BE2C (cell line): ENCODE results near the gene DYSF.

Experiments used
- DNase-seq: peaks from one replicate; pipeline ENCODE4 v3.0.0-alpha.2; 2020
- H3K27me3 ChIP-seq: fragments of 250-450 bp; sonication (Bioruptor Pico); 2 replicates; pipeline ENCODE4 v1.5.1; 2020; ENCODE audit warnings: mild to moderate bottlenecking
- H3K36me3 ChIP-seq: fragments of 250-450 bp; sonication (Bioruptor Pico); 2 replicates; pipeline ENCODE4 v1.5.1; 2020; ENCODE audit warnings: mild to moderate bottlenecking
- H3K4me1 ChIP-seq: fragments of 250-450 bp; sonication (Bioruptor Pico); 2 replicates; pipeline ENCODE4 v1.5.1; 2020
- H3K4me3 ChIP-seq: 2 replicates; pipeline ENCODE4 v1.5.1; 2011; ENCODE audit warnings: low read depth, low read length
- H3K9me3 ChIP-seq: fragments of 250-450 bp; sonication (Bioruptor Pico); 2 replicates; pipeline ENCODE4 v1.5.1; 2020
- CTCF ChIP-seq: IDR thresholded peaks from 2 replicates; pipeline ENCODE4 v1.5.1; 2012; ENCODE audit warnings: mild to moderate bottlenecking, low read depth, low read length

DYSF gene

GRCh38 chr2:71669058-71669456 is 215.7 kb downstream of the DYSF start:
- Histone ChIP-seq H3K4me1 (no peaks in the 10 kb centered on the region), H3K36me3 (no peaks in the 10 kb centered on the region), H3K4me3 (no peak overlapping the region), H3K27me3 (no peaks in the 10 kb centered on the region), H3K9me3 (no peaks in the 10 kb centered on the region)
- DNase-seq = no peak
- no peak for TF ChIP-seq CTCF

GRCh38 chr2:71669628-71670429 is 216.5 kb downstream of the DYSF start:
- Histone ChIP-seq H3K36me3 (no peaks in the 10 kb centered on the region), H3K4me3 (no peak overlapping the region), H3K4me1 (no peaks in the 10 kb centered on the region), H3K27me3 (no peaks in the 10 kb centered on the region), H3K9me3 (no peaks in the 10 kb centered on the region)
- DNase-seq = no peak
- TF ChIP-seq CTCF = no peak

GRCh38 chr2:71670430-71670795 is 217.1 kb downstream of the DYSF start:
- Histone ChIP-seq H3K27me3 (no peaks in the 10 kb centered on the region), H3K9me3 (no peaks in the 10 kb centered on the region), H3K4me3 (no peak overlapping the region), H3K36me3 (no peaks in the 10 kb centered on the region), H3K4me1 (no peaks in the 10 kb centered on the region)
- TF ChIP-seq CTCF = no peak
- DNase-seq = no peak

DNA sequence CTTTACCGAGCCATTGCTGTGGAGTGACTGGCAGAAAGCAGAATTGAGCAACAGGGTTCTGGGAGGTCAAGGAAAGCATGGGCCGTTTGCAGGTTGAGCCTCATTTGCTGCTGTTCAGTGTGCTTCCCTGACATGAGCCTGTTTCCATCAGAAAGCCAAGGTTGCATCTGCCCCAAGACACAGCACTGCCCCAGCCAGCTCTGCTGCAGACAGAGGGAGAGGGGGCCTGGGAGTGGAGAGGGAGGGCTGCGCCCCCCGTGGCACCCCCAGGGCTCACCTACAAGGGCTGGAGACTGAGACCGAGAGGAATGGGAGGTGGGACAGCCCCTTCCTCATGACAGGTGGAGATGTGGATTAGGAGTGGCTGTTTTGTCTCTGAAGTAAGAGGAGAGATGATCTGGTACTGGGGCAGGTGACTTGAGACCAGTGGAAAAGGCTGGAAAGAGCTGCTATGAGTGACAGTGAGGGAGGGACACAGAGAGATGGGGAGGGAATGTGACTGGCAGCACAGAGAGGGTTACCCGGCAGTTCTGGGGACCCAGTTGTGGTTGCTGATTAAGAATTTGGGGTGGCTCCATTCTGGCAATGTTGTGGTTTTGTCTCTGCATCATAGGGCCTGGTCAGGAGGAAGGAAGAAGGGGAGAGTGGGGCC is 218.0 kb downstream of the DYSF start:
- no peaks in the 10 kb centered on the region for H3K4me1 ChIP-seq
- no peak for TF ChIP-seq CTCF
- DNase-seq = no peak

GRCh38 chr2:71671895-71672825 is 218.8 kb downstream of the DYSF start:
- no peaks in the 10 kb centered on the region for H3K36me3 ChIP-seq
- DNase-seq = no peak
- TF ChIP-seq CTCF = no peak

More for the DNA sequence above, 218.0 kb downstream of the DYSF start:
- Histone ChIP-seq H3K9me3 (no peaks in the 10 kb centered on the region), H3K4me3 (no peak overlapping the region), H3K27me3 (no peaks in the 10 kb centered on the region), H3K36me3 (no peaks in the 10 kb centered on the region)

More at GRCh38 chr2:71671895-71672825, 218.8 kb downstream of the DYSF start:
- Histone ChIP-seq H3K9me3 (no peaks in the 10 kb centered on the region), H3K4me1 (no peaks in the 10 kb centered on the region), H3K4me3 (no peak overlapping the region), H3K27me3 (no peaks in the 10 kb centered on the region)
